GM19025 (cell line): Measurements from ENCODE around the gene GNG4.
"Not testable (repeated sequence)": the region's sequence is repeated elsewhere in the genome, so short reads cannot be mapped to it uniquely, and the experiment has no call there.

Experiments used
- ATAC-seq: cut with Tn5 transposase; IDR thresholded peaks from one replicate; pipeline ENCODE4 v1.9.1; 2021; ENCODE audit warnings: mild to moderate bottlenecking, low read depth, moderate library complexity; ENCODE audit not compliant: unreplicated experiment

Gene GNG4

GRCh38 chr1:235650341-235651169 lies 971 bp upstream of the GNG4 start:
- ATAC-seq = no peak

GRCh38 chr1:235648954-235649367 lies 623 bp downstream of the GNG4 start:
- peak; percentile 52 for ATAC-seq

GRCh38 chr1:235648407-235648907 lies 1.1 kb downstream of the GNG4 start:
- no peak for ATAC-seq

GRCh38 chr1:235647537-235647936 lies 2.0 kb downstream of the GNG4 start:
- ATAC-seq = not testable (repeated sequence)

GRCh38 chr1:235646463-235646862 lies 3.1 kb downstream of the GNG4 start:
- no peak for ATAC-seq

GRCh38 chr1:235644693-235645305 lies 4.8 kb downstream of the GNG4 start:
- no peak for ATAC-seq

- ATAC-seq = no peak
Observed at GRCh38 chr1:235643837-235644692, 5.5 kb downstream of the GNG4 start.

GRCh38 chr1:235642943-235643371 lies 6.6 kb downstream of the GNG4 start:
- ATAC-seq = no peak

- ATAC-seq = peak; percentile 72
Observed at GRCh38 chr1:235642011-235642942, 7.3 kb downstream of the GNG4 start.

- no peak for ATAC-seq
Observed at GRCh38 chr1:235640580-235640979, 9.0 kb downstream of the GNG4 start.

- no peak for ATAC-seq
Observed at GRCh38 chr1:235639226-235640205, 10.1 kb downstream of the GNG4 start.

- ATAC-seq = not testable (repeated sequence)
Observed at GRCh38 chr1:235638612-235639011, 11.0 kb downstream of the GNG4 start.

- no peak for ATAC-seq
Observed at GRCh38 chr1:235637756-235638534, 11.6 kb downstream of the GNG4 start.

GRCh38 chr1:235635938-235636662 lies 13.5 kb downstream of the GNG4 start:
- no peak for ATAC-seq

- peak; percentile 75 for ATAC-seq
Observed at GRCh38 chr1:235632506-235633401, 16.8 kb downstream of the GNG4 start.

- ATAC-seq = no peak
Observed at GRCh38 chr1:235631816-235632215, 17.8 kb downstream of the GNG4 start.
